Progenitor cell of endocrine pancreas (in vitro differentiated cells): Measurements from ENCODE around the gene PHYKPL. TPM values are rescaled to one million over a fixed set of nuclear protein-coding genes. Genes with fewer than 3 reads are reported as not detected.
"Not testable (repeated sequence)": the region's sequence is repeated elsewhere in the genome, so short reads cannot be mapped to it uniquely, and the experiment has no call there.

ENCODE experiments used
- DNase-seq: peaks from one replicate; pipeline ENCODE4 v3.0.0; 2021; ENCODE audit warnings: low spot score; ENCODE audit not compliant: unreplicated experiment
- H3K27ac Mint-ChIP-seq: 2 replicates; pipeline ENCODE4 v1.8.0; 2021; ENCODE audit warnings: mild to moderate bottlenecking, moderate library complexity, mixed read lengths
- H3K27me3 Mint-ChIP-seq: 2 replicates; pipeline ENCODE4 v1.8.0; 2021; ENCODE audit warnings: mixed read lengths
- H3K36me3 Mint-ChIP-seq: 2 replicates; pipeline ENCODE4 v1.8.0; 2022; ENCODE audit warnings: mixed read lengths; ENCODE audit not compliant: insufficient read depth
- H3K4me1 Mint-ChIP-seq: 2 replicates; pipeline ENCODE4 v1.8.0; 2021; ENCODE audit warnings: low read depth, mixed read lengths
- H3K4me3 Mint-ChIP-seq: 2 replicates; pipeline ENCODE4 v1.8.0; 2021; ENCODE audit warnings: low read depth, mild to moderate bottlenecking, moderate library complexity, mixed read lengths
- H3K9me3 Mint-ChIP-seq: 2 replicates; pipeline ENCODE4 v1.8.0; 2021; ENCODE audit warnings: low read depth, mixed read lengths
- CTCF ChIP-seq: fragments of 200-600 bp; sonication (generic); IDR thresholded peaks from one replicate; pipeline ENCODE4 v1.5.0; 2021; ENCODE audit warnings: antibody characterized with exemption, mild to moderate bottlenecking; ENCODE audit not compliant: unreplicated experiment
- total RNA-seq: library from RNA; stranded (reverse); gene quantifications from 2 replicates; pipeline ENCODE4 v1.2.1, GENCODE V29; 2021

Gene PHYKPL
- total RNA-seq, 1 donor from 2014 or later, result 113 TPM

- H3K4me1 Mint-ChIP-seq, result peaks cover 1% of the 10 kb centered on the region
- DNase-seq, result no peak
- H3K4me3 Mint-ChIP-seq, result no peak overlapping the region
- no peak for TF ChIP-seq CTCF
- no peak overlapping the region for H3K27ac Mint-ChIP-seq
- H3K36me3 Mint-ChIP-seq, result no peaks in the 10 kb centered on the region
- no peaks in the 10 kb centered on the region for H3K9me3 Mint-ChIP-seq
- peaks cover 3% of the 10 kb centered on the region for H3K27me3 Mint-ChIP-seq
These were observed 31.4 kb upstream of the PHYKPL start for GRCh38 chr5:178264044-178264443.

DNA sequence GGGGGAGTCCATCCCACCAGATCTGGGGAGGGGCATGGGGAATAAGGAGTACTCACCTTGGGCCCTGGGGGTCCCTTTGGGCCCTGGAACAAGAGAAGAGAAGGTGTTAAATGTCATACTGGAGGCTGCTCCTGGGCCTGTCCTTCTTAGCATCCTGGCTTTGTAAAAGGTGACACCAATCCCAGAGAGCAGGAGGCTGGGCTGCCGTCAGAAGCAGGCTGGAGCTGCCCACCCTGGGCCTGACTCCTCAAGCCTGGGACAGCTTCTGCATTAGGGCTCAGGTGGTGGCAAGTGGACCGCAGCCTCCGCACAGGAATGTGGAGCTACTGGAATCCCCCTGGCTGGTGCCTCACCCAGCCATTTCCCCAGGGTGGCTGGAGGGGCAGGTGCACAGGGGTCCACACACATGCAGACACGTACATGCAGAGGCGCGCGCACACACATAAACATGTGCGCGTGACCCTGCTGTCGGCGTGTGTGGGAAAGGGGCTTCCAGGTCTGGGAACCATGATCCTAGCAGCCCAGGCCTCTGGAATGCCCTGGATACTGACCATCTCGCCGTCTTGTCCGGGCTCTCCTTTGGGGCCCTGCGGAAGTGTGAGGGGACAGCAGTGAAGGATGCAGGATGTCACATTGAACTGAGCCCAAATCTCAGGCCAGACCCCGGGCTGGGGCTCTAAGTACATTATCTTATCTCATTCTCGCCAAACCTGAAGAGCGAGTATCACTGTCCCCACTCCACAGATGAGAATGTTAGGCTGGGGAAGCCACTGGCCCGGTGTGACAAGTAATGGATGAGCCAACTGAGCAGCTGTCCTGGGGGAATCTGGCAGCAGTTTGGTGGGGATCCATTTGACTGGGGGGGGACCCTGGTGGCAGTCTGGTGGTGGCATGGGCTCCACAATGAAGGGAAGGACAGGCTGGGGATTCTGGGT, 29.3 kb upstream of the PHYKPL start:
- no peak overlapping the region for H3K4me3 Mint-ChIP-seq
- H3K27ac Mint-ChIP-seq, result no peak overlapping the region
- no peaks in the 10 kb centered on the region for H3K36me3 Mint-ChIP-seq
- TF ChIP-seq CTCF, result no peak
- DNase-seq, result no peak
- no peaks in the 10 kb centered on the region for H3K9me3 Mint-ChIP-seq
- H3K4me1 Mint-ChIP-seq, result peaks cover 1% of the 10 kb centered on the region
- H3K27me3 Mint-ChIP-seq, result peaks cover 3% of the 10 kb centered on the region

DNA sequence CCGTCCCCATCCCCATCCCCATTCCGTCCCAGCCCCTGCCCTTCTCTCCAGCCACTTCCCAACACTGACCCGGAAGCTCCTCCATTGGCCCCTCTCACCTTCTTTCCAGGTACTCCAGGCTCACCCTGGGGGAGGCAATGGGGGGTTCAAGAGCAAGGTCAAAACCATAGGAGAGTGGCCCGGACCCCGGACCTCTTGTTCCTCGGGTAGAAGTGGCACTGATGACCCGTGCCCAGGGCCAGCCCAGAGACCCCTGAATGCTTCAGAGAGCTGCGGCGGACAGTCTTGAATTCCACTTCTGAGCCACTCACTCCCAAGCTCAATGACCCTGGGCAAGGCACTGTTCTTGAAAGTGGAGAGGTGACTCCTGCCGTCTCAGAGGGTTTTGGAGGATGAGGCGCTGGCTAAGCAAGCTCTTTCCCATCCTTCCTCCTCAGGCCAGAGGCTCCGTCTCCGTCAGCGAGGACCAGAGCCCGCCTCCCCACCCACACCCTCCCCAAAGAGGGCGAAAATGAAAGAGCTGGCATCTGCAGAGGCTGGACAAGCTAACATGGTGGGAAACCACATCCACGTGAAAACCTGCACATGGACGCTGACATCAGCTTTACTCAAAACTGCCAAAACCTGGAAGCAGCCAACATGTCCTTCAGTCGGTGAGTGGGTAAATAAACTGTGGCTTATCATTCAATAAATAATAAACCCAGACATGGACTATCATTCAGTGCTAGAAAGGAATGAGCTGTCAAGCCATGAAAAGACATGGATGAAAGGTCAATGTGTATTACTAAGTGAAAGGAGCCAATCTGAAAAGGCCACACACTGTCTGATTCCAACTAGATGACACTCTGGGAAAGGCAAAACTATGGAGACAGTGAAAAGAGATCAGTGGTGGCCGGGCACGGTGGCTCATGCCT, 27.3 kb upstream of the PHYKPL start:
- no peak for DNase-seq
- Mint-ChIP-seq H3K27me3 (peaks cover under 1% of the 10 kb centered on the region), H3K4me1 (peaks cover 1% of the 10 kb centered on the region), H3K4me3 (no peak overlapping the region), H3K27ac (no peak overlapping the region), H3K9me3 (no peaks in the 10 kb centered on the region), H3K36me3 (no peaks in the 10 kb centered on the region)
- TF ChIP-seq CTCF, result no peak

DNA sequence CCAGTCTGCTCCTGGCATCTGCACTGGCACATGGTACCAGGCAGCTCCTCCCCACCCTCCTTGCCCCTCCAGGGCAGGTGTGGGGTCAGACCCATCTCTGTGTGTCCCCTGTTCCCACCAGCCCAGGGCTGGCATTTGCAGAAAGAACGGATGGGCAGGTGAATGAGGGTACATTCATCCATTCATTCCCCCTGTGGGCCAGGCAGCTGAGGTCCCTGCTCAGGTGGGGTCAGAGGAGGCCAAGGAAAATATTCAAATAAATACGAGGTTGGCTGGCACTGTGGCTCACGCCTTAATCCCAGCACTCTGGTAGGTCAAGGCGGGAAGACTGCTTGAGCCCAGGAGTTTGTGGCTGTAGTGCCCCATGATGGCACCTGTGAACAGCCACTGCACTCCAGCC, 25.0 kb upstream of the PHYKPL start:
- H3K27ac Mint-ChIP-seq, result no peak overlapping the region
- no peaks in the 10 kb centered on the region for H3K9me3 Mint-ChIP-seq
- TF ChIP-seq CTCF, result no peak
- H3K4me3 Mint-ChIP-seq, result no peak overlapping the region
- DNase-seq, result no peak
- H3K4me1 Mint-ChIP-seq, result peaks cover 1% of the 10 kb centered on the region
- no peaks in the 10 kb centered on the region for H3K36me3 Mint-ChIP-seq
- H3K27me3 Mint-ChIP-seq, result no peaks in the 10 kb centered on the region

GRCh38 chr5:178256746-178257145, 24.1 kb upstream of the PHYKPL start:
- Mint-ChIP-seq H3K9me3 (no peaks in the 10 kb centered on the region), H3K27ac (no peak overlapping the region), H3K36me3 (no peaks in the 10 kb centered on the region), H3K27me3 (no peaks in the 10 kb centered on the region), H3K4me3 (no peak overlapping the region), H3K4me1 (no peaks in the 10 kb centered on the region)
- no peak for TF ChIP-seq CTCF
- no peak for DNase-seq

- not testable (repeated sequence) for H3K4me3 Mint-ChIP-seq, H3K9me3 Mint-ChIP-seq, DNase-seq, H3K27ac Mint-ChIP-seq, H3K36me3 Mint-ChIP-seq, H3K4me1 Mint-ChIP-seq, H3K27me3 Mint-ChIP-seq
These were observed 21.0 kb upstream of the PHYKPL start for GRCh38 chr5:178253632-178254031.
